HG03439 (cell line): ENCODE measurements around the gene TFAP2D.
A peak's percentile ranks its signal among the peaks of the same experiment; 100 is the strongest.

Source experiments
- ATAC-seq: cut with Tn5 transposase; IDR thresholded peaks from one replicate; pipeline ENCODE4 v1.9.1; 2021; ENCODE audit warnings: mild to moderate bottlenecking, moderate library complexity; ENCODE audit not compliant: unreplicated experiment

Gene TFAP2D

GRCh38 chr6:50718566-50718965 is 5.2 kb downstream of the TFAP2D start:
- ATAC-seq, result no peak

- no peak for ATAC-seq
These were observed 7.3 kb downstream of the TFAP2D start for GRCh38 chr6:50720623-50721022.

GRCh38 chr6:50721978-50722377 is 8.7 kb downstream of the TFAP2D start:
- no peak for ATAC-seq

GRCh38 chr6:50722829-50723554 is 9.7 kb downstream of the TFAP2D start:
- no peak for ATAC-seq

GRCh38 chr6:50724381-50725124 is 11.2 kb downstream of the TFAP2D start:
- ATAC-seq, result no peak

GRCh38 chr6:50734488-50734887 is 21.2 kb downstream of the TFAP2D start:
- no peak for ATAC-seq

- ATAC-seq, result no peak
These were observed 28.8 kb downstream of the TFAP2D start for GRCh38 chr6:50742161-50742560.

GRCh38 chr6:50744976-50745375 is 31.6 kb downstream of the TFAP2D start:
- no peak for ATAC-seq

GRCh38 chr6:50762798-50763197 is 49.5 kb downstream of the TFAP2D start:
- ATAC-seq, result no peak

- no peak for ATAC-seq
These were observed 65.4 kb downstream of the TFAP2D start for GRCh38 chr6:50778696-50779095.

GRCh38 chr6:50780382-50780781 is 67.1 kb downstream of the TFAP2D start:
- ATAC-seq, result no peak

GRCh38 chr6:50785921-50786320 is 72.6 kb downstream of the TFAP2D start:
- no peak for ATAC-seq

GRCh38 chr6:50791900-50792508 is 78.7 kb downstream of the TFAP2D start:
- ATAC-seq, result no peak

GRCh38 chr6:50792771-50793170 is 79.4 kb downstream of the TFAP2D start:
- ATAC-seq, result no peak

GRCh38 chr6:50795574-50795973 is 82.2 kb downstream of the TFAP2D start:
- no peak for ATAC-seq

GRCh38 chr6:50804283-50804682 is 91.0 kb downstream of the TFAP2D start:
- ATAC-seq, result no peak

GRCh38 chr6:50807035-50807434 is 93.7 kb downstream of the TFAP2D start:
- ATAC-seq, result no peak

- peak; percentile 53 for ATAC-seq
These were observed 102.2 kb downstream of the TFAP2D start for GRCh38 chr6:50815436-50816114.

GRCh38 chr6:50816115-50816675 is 102.9 kb downstream of the TFAP2D start:
- ATAC-seq, result peak; percentile 90

- ATAC-seq, result no peak
These were observed 103.8 kb downstream of the TFAP2D start for GRCh38 chr6:50816947-50817645.

- no peak for ATAC-seq
These were observed 104.3 kb downstream of the TFAP2D start for GRCh38 chr6:50817646-50817950.
